Neuron (in vitro differentiated cells): Measurements from ENCODE around the gene RACGAP1.

Experiments
- H2AFZ ChIP-seq: one replicate; pipeline ENCODE4 v1.6.1; 2013; ENCODE audit warnings: low read depth, mild to moderate bottlenecking, inconsistent platforms, low read length, moderate library complexity
- H3K27me3 ChIP-seq: one replicate; pipeline ENCODE4 v1.6.1; 2013; ENCODE audit warnings: low read length; ENCODE audit not compliant: insufficient read depth
- H3K36me3 ChIP-seq: one replicate; pipeline ENCODE4 v1.6.1; 2013; ENCODE audit warnings: low read length; ENCODE audit not compliant: insufficient read depth
- H3K4me1 ChIP-seq: one replicate; pipeline ENCODE4 v1.6.1; 2013; ENCODE audit warnings: low read length; ENCODE audit not compliant: insufficient read depth
- H3K4me3 ChIP-seq: 2 replicates; pipeline ENCODE4 v1.5.1; 2013; ENCODE audit warnings: mild to moderate bottlenecking, low read length, moderate library complexity
- H3K9me3 ChIP-seq: one replicate; pipeline ENCODE4 v1.6.1; 2013; ENCODE audit warnings: low read length

Gene RACGAP1

GRCh38 chr12:50050410-50051098, 25.3 kb upstream of the RACGAP1 start:
- Histone ChIP-seq H3K4me1 (peaks cover 12% of the 10 kb centered on the region), H3K36me3 (no peaks in the 10 kb centered on the region), H3K27me3 (peaks cover 12% of the 10 kb centered on the region), H3K9me3 (no peaks in the 10 kb centered on the region), H3K4me3 (peak overlapping the region; percentile 11), H2AFZ (peak overlapping the region; percentile 5)

GRCh38 chr12:50050119-50050385, 24.8 kb upstream of the RACGAP1 start:
- H3K9me3 ChIP-seq: no peaks in the 10 kb centered on the region
- no peak overlapping the region for H2AFZ ChIP-seq
- H3K4me1 ChIP-seq: peaks cover 12% of the 10 kb centered on the region
- H3K36me3 ChIP-seq: no peaks in the 10 kb centered on the region
- H3K4me3 ChIP-seq: no peak overlapping the region
- H3K27me3 ChIP-seq: peaks cover 12% of the 10 kb centered on the region

- Histone ChIP-seq H3K4me3 (no peak overlapping the region), H3K4me1 (peaks cover 12% of the 10 kb centered on the region), H3K36me3 (no peaks in the 10 kb centered on the region), H3K27me3 (peaks cover 12% of the 10 kb centered on the region), H3K9me3 (no peaks in the 10 kb centered on the region), H2AFZ (no peak overlapping the region)
Measured at GRCh38 chr12:50049254-50050118, 24.2 kb upstream of the RACGAP1 start.

GRCh38 chr12:50047693-50048250, 22.5 kb upstream of the RACGAP1 start:
- no peaks in the 10 kb centered on the region for H3K9me3 ChIP-seq
- H2AFZ ChIP-seq: no peak overlapping the region
- H3K27me3 ChIP-seq: peaks cover 9% of the 10 kb centered on the region
- no peak overlapping the region for H3K4me3 ChIP-seq
- peaks cover 19% of the 10 kb centered on the region for H3K4me1 ChIP-seq
- no peaks in the 10 kb centered on the region for H3K36me3 ChIP-seq

- Histone ChIP-seq H3K27me3 (peaks cover 13% of the 10 kb centered on the region), H3K4me1 (peaks cover 7% of the 10 kb centered on the region), H3K9me3 (no peaks in the 10 kb centered on the region), H3K36me3 (no peaks in the 10 kb centered on the region), H3K4me3 (no peak overlapping the region), H2AFZ (no peak overlapping the region)
Measured at GRCh38 chr12:50043854-50044253, 18.6 kb upstream of the RACGAP1 start.

GRCh38 chr12:50043308-50043707, 18.0 kb upstream of the RACGAP1 start:
- Histone ChIP-seq H3K4me3 (no peak overlapping the region), H2AFZ (no peak overlapping the region), H3K9me3 (no peaks in the 10 kb centered on the region), H3K36me3 (no peaks in the 10 kb centered on the region), H3K4me1 (peaks cover 7% of the 10 kb centered on the region), H3K27me3 (peaks cover 13% of the 10 kb centered on the region)

- H3K27me3 ChIP-seq: peaks cover 13% of the 10 kb centered on the region
- H3K36me3 ChIP-seq: no peaks in the 10 kb centered on the region
- H3K4me1 ChIP-seq: peaks cover 7% of the 10 kb centered on the region
- H3K9me3 ChIP-seq: no peaks in the 10 kb centered on the region
- H2AFZ ChIP-seq: no peak overlapping the region
- no peak overlapping the region for H3K4me3 ChIP-seq
Measured at GRCh38 chr12:50042693-50043092, 17.4 kb upstream of the RACGAP1 start.

GRCh38 chr12:50041962-50042361, 16.7 kb upstream of the RACGAP1 start:
- Histone ChIP-seq H3K4me3 (no peak overlapping the region), H2AFZ (no peak overlapping the region), H3K4me1 (peaks cover 7% of the 10 kb centered on the region), H3K9me3 (no peaks in the 10 kb centered on the region), H3K36me3 (no peaks in the 10 kb centered on the region), H3K27me3 (peaks cover 9% of the 10 kb centered on the region)

GRCh38 chr12:50041062-50041860, 16.0 kb upstream of the RACGAP1 start:
- H2AFZ ChIP-seq: no peak overlapping the region
- no peaks in the 10 kb centered on the region for H3K36me3 ChIP-seq
- H3K27me3 ChIP-seq: peaks cover 9% of the 10 kb centered on the region
- H3K4me1 ChIP-seq: peaks cover 7% of the 10 kb centered on the region
- H3K9me3 ChIP-seq: no peaks in the 10 kb centered on the region
- no peak overlapping the region for H3K4me3 ChIP-seq

- Histone ChIP-seq H3K9me3 (no peaks in the 10 kb centered on the region), H3K4me3 (no peak overlapping the region), H3K36me3 (no peaks in the 10 kb centered on the region), H3K27me3 (peaks cover 9% of the 10 kb centered on the region), H2AFZ (no peak overlapping the region), H3K4me1 (peaks cover 7% of the 10 kb centered on the region)
Measured at GRCh38 chr12:50040657-50041056, 15.4 kb upstream of the RACGAP1 start.

- Histone ChIP-seq H2AFZ (no peak overlapping the region), H3K36me3 (no peaks in the 10 kb centered on the region), H3K27me3 (peaks cover 9% of the 10 kb centered on the region), H3K9me3 (no peaks in the 10 kb centered on the region), H3K4me1 (peaks cover 6% of the 10 kb centered on the region), H3K4me3 (no peak overlapping the region)
Measured at GRCh38 chr12:50039151-50039835, 14.0 kb upstream of the RACGAP1 start.

GRCh38 chr12:50038336-50038735, 13.0 kb upstream of the RACGAP1 start:
- Histone ChIP-seq H2AFZ (no peak overlapping the region), H3K27me3 (peaks cover 9% of the 10 kb centered on the region), H3K36me3 (no peaks in the 10 kb centered on the region), H3K9me3 (no peaks in the 10 kb centered on the region), H3K4me3 (no peak overlapping the region), H3K4me1 (peaks cover under 1% of the 10 kb centered on the region)
